HL-60 (cell line): Measurements from ENCODE around the gene HMGN2.

ENCODE experiments used
- DNase-seq, 2 experiments: peaks; one replicate each; pipeline ENCODE4 v3.0.0-alpha.2; 2010 to 2020; ENCODE audit warnings: low read depth in 1 of 2, low spot score in 1 of 2
- H3K27ac ChIP-seq: fragments of 250-450 bp; sonication (Bioruptor Pico); replicated peaks from 2 replicates; pipeline ENCODE4 v1.5.1; 2020; ENCODE audit warnings: mild to moderate bottlenecking, moderate library complexity
- H3K27me3 ChIP-seq: fragments of 250-450 bp; sonication (Bioruptor Pico); 2 replicates; pipeline ENCODE4 v1.5.1; 2021; ENCODE audit warnings: mild to moderate bottlenecking, moderate library complexity; ENCODE audit not compliant: insufficient read depth, poor library complexity, severe bottlenecking
- H3K4me3 ChIP-seq: replicated peaks from 2 replicates; pipeline ENCODE4 v1.5.1; 2011; ENCODE audit warnings: mild to moderate bottlenecking, control low read depth, low read length; ENCODE audit not compliant: insufficient read depth
- CTCF ChIP-seq: IDR thresholded peaks from one replicate; pipeline ENCODE4 v1.5.1; 2011; ENCODE audit warnings: low read length, control low read depth, inconsistent platforms; ENCODE audit not compliant: insufficient read depth
- GABPA ChIP-seq: IDR thresholded peaks from 2 replicates; pipeline ENCODE4 v1.6.1; 2012; ENCODE audit warnings: low read depth
- POLR2AphosphoS5 ChIP-seq: IDR thresholded peaks from 2 replicates; pipeline ENCODE4 v1.6.1; 2012; ENCODE audit warnings: low read depth
- REST ChIP-seq: IDR thresholded peaks from 2 replicates; pipeline ENCODE4 v1.6.1; 2012; ENCODE audit warnings: low read depth; ENCODE audit not compliant: insufficient replicate concordance
- SPI1 ChIP-seq: IDR thresholded peaks from 2 replicates; pipeline ENCODE4 v1.6.1; 2012; ENCODE audit warnings: low read depth, mild to moderate bottlenecking, borderline replicate concordance

HMGN2 gene

GRCh38 chr1:26459148-26459547 is 13.1 kb upstream of the HMGN2 start:
- H3K27ac ChIP-seq, result no peak overlapping the region
- TF ChIP-seq SPI1, result no peak
- TF ChIP-seq POLR2AphosphoS5, result no peak
- TF ChIP-seq CTCF, result no peak
- no peak for TF ChIP-seq REST
- TF ChIP-seq GABPA, result no peak
- DNase-seq, result no peak
- H3K27me3 ChIP-seq, result no peaks in the 10 kb centered on the region
- no peak overlapping the region for H3K4me3 ChIP-seq

- H3K27ac ChIP-seq, result no peak overlapping the region
- no peaks in the 10 kb centered on the region for H3K27me3 ChIP-seq
- no peak overlapping the region for H3K4me3 ChIP-seq
- DNase-seq, result no peak
- TF ChIP-seq REST, result no peak
- TF ChIP-seq SPI1, result no peak
- TF ChIP-seq CTCF, result no peak
- no peak for TF ChIP-seq POLR2AphosphoS5
- TF ChIP-seq GABPA, result no peak
Observed at GRCh38 chr1:26459573-26460031, 12.6 kb upstream of the HMGN2 start.

GRCh38 chr1:26468911-26469310 is 3.3 kb upstream of the HMGN2 start:
- DNase-seq, result no peak
- no peaks in the 10 kb centered on the region for H3K27me3 ChIP-seq
- TF ChIP-seq GABPA (no peak), POLR2AphosphoS5 (no peak), SPI1 (no peak), REST (no peak), CTCF (no peak)
- no peak overlapping the region for H3K4me3 ChIP-seq
- H3K27ac ChIP-seq, result no peak overlapping the region
